Epithelial cell of proximal tubule (primary cell): ENCODE data around the gene VEZT. TPM values are rescaled to one million over a fixed set of nuclear protein-coding genes. Genes with fewer than 3 reads are reported as not detected.

Experiments
- DNase-seq: peaks from one replicate; pipeline ENCODE4 v3.0.0-alpha.2; 2011; ENCODE audit warnings: low read depth
- H3K4me3 ChIP-seq: 2 replicates; pipeline ENCODE4 v1.5.1; 2011; ENCODE audit warnings: low read depth, mild to moderate bottlenecking, low read length
- CTCF ChIP-seq: conservative IDR thresholded peaks from 2 replicates; pipeline ENCODE4 v1.5.1; 2012; ENCODE audit warnings: low read depth, mild to moderate bottlenecking, low read length
- total RNA-seq: library from RNA; depleted of rRNA; stranded (reverse); fragments of >200 nt; gene quantifications from 2 replicates; pipeline ENCODE4 v1.2.3, GENCODE V29; 2015

The VEZT gene, protein sequence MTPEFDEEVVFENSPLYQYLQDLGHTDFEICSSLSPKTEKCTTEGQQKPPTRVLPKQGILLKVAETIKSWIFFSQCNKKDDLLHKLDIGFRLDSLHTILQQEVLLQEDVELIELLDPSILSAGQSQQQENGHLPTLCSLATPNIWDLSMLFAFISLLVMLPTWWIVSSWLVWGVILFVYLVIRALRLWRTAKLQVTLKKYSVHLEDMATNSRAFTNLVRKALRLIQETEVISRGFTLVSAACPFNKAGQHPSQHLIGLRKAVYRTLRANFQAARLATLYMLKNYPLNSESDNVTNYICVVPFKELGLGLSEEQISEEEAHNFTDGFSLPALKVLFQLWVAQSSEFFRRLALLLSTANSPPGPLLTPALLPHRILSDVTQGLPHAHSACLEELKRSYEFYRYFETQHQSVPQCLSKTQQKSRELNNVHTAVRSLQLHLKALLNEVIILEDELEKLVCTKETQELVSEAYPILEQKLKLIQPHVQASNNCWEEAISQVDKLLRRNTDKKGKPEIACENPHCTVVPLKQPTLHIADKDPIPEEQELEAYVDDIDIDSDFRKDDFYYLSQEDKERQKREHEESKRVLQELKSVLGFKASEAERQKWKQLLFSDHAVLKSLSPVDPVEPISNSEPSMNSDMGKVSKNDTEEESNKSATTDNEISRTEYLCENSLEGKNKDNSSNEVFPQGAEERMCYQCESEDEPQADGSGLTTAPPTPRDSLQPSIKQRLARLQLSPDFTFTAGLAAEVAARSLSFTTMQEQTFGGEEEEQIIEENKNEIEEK
- 69.1 and 99.4 TPM in 2 replicates for total RNA-seq

DNA sequence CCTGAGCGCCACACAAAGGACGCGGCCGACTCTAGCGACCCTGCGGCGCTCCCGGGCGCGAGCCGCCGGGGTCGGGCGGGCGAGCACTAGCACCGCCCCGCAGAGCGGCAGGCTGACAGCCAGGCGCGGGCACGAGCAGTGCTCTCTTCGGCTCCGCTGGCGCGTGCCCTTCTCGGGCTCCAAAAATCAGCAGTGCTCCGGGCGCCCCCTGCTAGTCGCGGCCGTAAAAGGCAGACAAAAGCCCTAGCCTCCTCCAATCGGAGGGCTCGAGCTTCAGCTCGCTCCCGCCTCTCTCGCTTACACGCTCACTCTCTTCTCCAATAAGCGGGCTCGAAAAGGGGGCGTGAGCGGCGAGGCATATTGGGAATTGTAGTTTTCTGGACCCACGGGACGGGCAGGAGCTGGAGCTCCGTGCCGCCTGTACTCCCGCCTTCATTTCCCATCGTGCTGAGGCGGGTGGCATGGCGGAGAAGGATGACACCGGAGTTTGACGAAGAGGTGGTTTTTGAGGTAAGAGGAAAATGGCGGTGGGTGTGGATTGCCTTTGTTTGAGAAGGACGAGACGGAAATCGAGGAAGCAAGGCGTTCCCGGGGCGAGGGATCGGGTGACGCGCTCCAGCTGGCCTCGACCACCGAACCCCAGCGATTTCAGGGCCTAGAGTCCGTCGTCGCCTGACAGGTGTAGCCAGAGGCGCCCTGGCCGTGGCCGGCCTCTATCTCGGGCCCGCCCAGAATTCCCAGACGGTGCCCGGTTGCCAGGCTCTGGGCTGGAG lies at the start of gene VEZT, which contains the start of gene FGD6:
Gene VEZT (plus strand): TSS at position 431 of the 773 bp plus-strand sequence. CDS start 44 bp downstream, at position 475.
Gene FGD6 (minus strand): TSS at position 91 of the 773 bp plus-strand sequence. CDS start 227 bp downstream, outside the sequence.
- peak; percentile 90 for DNase-seq
- peak; percentile 58 for TF ChIP-seq CTCF
- H3K4me3 ChIP-seq = peak within 1 kb of the TSS; percentile 91

GRCh38 chr12:95168746-95169145 lies 48.9 kb upstream of the VEZT start:
- DNase-seq = no peak
- no peak for TF ChIP-seq CTCF
- no peak overlapping the region for H3K4me3 ChIP-seq

GRCh38 chr12:95169368-95169767 lies 48.2 kb upstream of the VEZT start:
- no peak overlapping the region for H3K4me3 ChIP-seq
- peak; percentile 73 for DNase-seq
- no peak for TF ChIP-seq CTCF

GRCh38 chr12:95173392-95174251 lies 44.0 kb upstream of the VEZT start:
- H3K4me3 ChIP-seq = peak overlapping the region; percentile 20
- peak; percentile 87 for DNase-seq
- TF ChIP-seq CTCF = no peak

GRCh38 chr12:95177201-95177768 lies 40.3 kb upstream of the VEZT start:
- DNase-seq = no peak
- TF ChIP-seq CTCF = no peak

DNA sequence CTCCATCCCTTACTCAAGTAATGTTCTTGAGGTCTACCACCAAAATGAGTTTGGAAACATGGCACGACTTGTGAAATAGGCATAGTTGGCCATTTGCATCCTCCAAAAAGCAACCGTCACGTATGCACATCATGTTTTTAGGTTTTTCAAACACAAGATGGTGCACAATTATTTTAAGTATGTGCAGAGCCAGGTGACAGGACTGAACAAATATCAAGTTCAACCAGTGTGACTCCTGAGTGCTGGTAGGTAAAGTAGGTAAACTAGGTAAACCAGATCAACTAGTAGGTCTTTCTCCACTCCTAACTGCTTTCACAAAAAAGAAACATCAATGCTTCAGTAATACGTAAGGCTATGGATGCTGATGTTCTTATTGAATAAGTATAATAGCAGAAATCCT lies 39.5 kb upstream of the VEZT start:
- no peak overlapping the region for H3K4me3 ChIP-seq
- TF ChIP-seq CTCF = no peak
- no peak for DNase-seq

More at GRCh38 chr12:95177201-95177768, 40.3 kb upstream of the VEZT start:
- no peak overlapping the region for H3K4me3 ChIP-seq
